Measurements from ENCODE around the gene ZNF444. TPM values are rescaled to one million over a fixed set of nuclear protein-coding genes. Genes with fewer than 3 reads are reported as not detected.

Gene ZNF444
- total and polyA plus RNA-seq, 2 donors (not counting 1 experiment from before 2014, with no cell fraction given): 6.4 to 17.5 TPM

DNA sequence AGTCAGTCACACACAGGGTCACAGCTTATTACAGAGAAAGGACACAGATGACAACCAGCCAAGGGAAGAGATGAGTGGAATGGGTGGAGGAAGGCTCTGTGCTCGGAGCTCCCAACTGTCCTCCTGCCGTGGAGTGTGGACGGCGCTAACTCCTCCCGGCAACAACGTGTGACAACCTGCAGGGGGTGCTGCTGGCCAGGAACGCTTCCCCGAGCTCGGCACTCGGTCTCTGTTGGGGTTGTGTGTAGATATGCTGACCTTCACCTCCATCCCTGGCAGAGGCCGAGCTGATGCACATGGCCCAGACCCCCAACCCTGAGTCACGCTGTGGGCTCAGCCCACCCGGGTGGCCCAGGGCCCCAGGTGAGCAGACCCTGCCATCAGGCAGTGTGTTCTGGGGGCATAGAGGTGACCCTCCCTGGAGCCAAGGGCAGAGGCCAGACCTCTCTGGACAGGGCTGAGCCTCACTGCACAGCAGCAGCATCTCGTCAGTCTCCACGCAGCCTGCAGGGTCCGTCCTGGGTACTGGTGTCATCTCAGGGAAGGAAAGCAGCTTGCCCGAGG, 14.1 kb downstream of the ZNF444 start:
- Histone ChIP-seq H2AFZ (ENCODE audit: low read length) (no peak overlapping the region), H3K9me3 (ENCODE audit: control insufficient read depth, insufficient read depth, low read depth, low read length) (no peaks in the 10 kb centered on the region), H3K27ac (ENCODE audit: insufficient read depth, low read length) (no peak overlapping the region), H3K4me3 (replicated peaks in 1 of 4; ENCODE audit: control extremely low read depth in 1 of 4, insufficient read depth in 1 of 4, low read depth in 3 of 4, low read length in 4 of 4) (no peak overlapping the region), H4K20me1 (ENCODE audit: control insufficient read depth, extremely low read depth, insufficient read depth, low read length) (no peaks in the 10 kb centered on the region), H3K9ac (ENCODE audit: insufficient read depth, low read length) (no peak overlapping the region), H3K79me2 (ENCODE audit: control insufficient read depth, insufficient read depth, low read length) (no peaks in the 10 kb centered on the region), H3K4me2 (ENCODE audit: extremely low read depth, insufficient read depth, low read length) (no peak overlapping the region), H3K27me3 (ENCODE audit: control insufficient read depth, insufficient read depth, low read length) (no peaks in the 10 kb centered on the region), H3K36me3 (ENCODE audit: control insufficient read depth, insufficient read depth, low read length) (peaks cover 10% of the 10 kb centered on the region), H3K4me1 (ENCODE audit: control insufficient read depth, extremely low read depth, insufficient read depth, low read length) (no peaks in the 10 kb centered on the region)
- no peak for DNase-seq (ENCODE audit: low read depth in 2 of 2)
- TF ChIP-seq, protein P1, sequence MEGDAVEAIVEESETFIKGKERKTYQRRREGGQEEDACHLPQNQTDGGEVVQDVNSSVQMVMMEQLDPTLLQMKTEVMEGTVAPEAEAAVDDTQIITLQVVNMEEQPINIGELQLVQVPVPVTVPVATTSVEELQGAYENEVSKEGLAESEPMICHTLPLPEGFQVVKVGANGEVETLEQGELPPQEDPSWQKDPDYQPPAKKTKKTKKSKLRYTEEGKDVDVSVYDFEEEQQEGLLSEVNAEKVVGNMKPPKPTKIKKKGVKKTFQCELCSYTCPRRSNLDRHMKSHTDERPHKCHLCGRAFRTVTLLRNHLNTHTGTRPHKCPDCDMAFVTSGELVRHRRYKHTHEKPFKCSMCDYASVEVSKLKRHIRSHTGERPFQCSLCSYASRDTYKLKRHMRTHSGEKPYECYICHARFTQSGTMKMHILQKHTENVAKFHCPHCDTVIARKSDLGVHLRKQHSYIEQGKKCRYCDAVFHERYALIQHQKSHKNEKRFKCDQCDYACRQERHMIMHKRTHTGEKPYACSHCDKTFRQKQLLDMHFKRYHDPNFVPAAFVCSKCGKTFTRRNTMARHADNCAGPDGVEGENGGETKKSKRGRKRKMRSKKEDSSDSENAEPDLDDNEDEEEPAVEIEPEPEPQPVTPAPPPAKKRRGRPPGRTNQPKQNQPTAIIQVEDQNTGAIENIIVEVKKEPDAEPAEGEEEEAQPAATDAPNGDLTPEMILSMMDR (conservative IDR thresholded peaks at IDR 0.05 in 1 of 2, IDR thresholded peaks at IDR 0.05 in 1 of 2; ENCODE audit: low read depth in 1 of 2, low read length in 2 of 2): peak; percentile 11 to 37
- TF ChIP-seq EZH2 (IDR thresholded peaks at IDR 0.05; ENCODE audit: low read length, missing control alignments): no peak

DNA sequence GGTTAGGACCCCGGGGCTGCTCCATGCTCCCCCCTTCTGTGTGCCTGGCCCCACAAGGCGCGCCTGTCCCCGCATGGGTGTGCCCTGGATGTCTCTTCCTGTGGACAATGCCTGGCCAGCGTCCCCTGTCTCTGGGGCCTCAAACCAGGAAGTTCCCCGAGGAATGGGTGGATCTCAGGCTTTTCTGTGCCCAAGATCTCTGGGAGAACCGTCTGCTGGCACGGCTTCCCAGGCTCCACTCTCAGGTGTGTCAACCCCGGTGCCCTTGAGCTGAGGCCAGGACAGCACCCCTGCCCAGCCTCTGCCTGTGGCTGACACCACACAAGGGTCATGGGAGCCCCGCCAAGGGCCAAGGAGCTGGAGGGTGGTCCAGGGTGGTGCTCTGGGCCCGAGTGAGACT, 15.7 kb downstream of the ZNF444 start:
- peaks cover 10% of the 10 kb centered on the region for H3K36me3 ChIP-seq (ENCODE audit: control insufficient read depth, insufficient read depth, low read length)
- H3K4me1 ChIP-seq (ENCODE audit: control insufficient read depth, extremely low read depth, insufficient read depth, low read length): no peaks in the 10 kb centered on the region
- no peak overlapping the region for H3K27ac ChIP-seq (ENCODE audit: insufficient read depth, low read length)
- no peaks in the 10 kb centered on the region for H3K27me3 ChIP-seq (ENCODE audit: control insufficient read depth, insufficient read depth, low read length)
- no peaks in the 10 kb centered on the region for H3K79me2 ChIP-seq (ENCODE audit: control insufficient read depth, insufficient read depth, low read length)
- TF ChIP-seq EZH2 (IDR thresholded peaks at IDR 0.05; ENCODE audit: low read length, missing control alignments): no peak
- TF ChIP-seq, protein P1 (conservative IDR thresholded peaks at IDR 0.05 in 1 of 2, IDR thresholded peaks at IDR 0.05 in 1 of 2; ENCODE audit: low read depth in 1 of 2, low read length in 2 of 2): no peak
- no peaks in the 10 kb centered on the region for H3K9me3 ChIP-seq (ENCODE audit: control insufficient read depth, insufficient read depth, low read depth, low read length)
- no peak overlapping the region for H3K9ac ChIP-seq (ENCODE audit: insufficient read depth, low read length)
- no peak for DNase-seq (ENCODE audit: low read depth in 2 of 2)
- no peak overlapping the region for H3K4me2 ChIP-seq (ENCODE audit: extremely low read depth, insufficient read depth, low read length)
- no peak overlapping the region for H3K4me3 ChIP-seq (replicated peaks in 1 of 4; ENCODE audit: control extremely low read depth in 1 of 4, insufficient read depth in 1 of 4, low read depth in 3 of 4, low read length in 4 of 4)
- no peaks in the 10 kb centered on the region for H4K20me1 ChIP-seq (ENCODE audit: control insufficient read depth, extremely low read depth, insufficient read depth, low read length)
- no peak overlapping the region for H2AFZ ChIP-seq (ENCODE audit: low read length)

DNA sequence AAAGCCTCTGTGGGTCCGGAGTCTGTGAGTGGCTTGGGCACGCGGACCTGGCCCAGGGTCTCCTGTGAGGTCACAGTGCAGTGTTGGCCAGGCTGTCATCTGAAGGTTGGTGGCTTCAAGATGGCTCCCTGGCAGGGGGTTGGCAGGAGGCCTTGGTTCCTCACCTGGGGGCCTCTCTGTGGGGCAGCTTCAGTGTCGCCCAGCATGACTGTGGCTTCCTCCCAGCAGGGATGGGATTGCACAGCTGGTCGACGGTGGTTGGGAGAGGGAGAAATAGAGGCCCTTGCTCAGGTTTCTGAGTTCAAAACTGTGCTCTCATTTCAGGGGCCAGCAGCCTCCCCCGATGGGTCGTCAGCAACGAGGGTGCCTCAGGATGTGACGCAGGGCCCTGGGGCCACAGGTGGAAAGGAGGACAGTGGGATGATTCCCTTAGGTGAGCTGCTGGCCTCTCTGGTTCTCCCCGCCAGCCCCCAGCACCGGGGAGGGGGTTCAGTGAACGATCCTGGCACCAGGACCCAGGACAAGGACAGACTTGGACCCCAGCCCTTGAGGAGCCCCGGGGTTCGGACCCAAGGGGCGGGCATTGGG, 17.2 kb downstream of the ZNF444 start:
- TF ChIP-seq, protein P1 (conservative IDR thresholded peaks at IDR 0.05 in 1 of 2, IDR thresholded peaks at IDR 0.05 in 1 of 2; ENCODE audit: low read depth in 1 of 2, low read length in 2 of 2): no peak
- no peak for TF ChIP-seq EZH2 (IDR thresholded peaks at IDR 0.05; ENCODE audit: low read length, missing control alignments)

More for the DNA sequence above, 17.2 kb downstream of the ZNF444 start:
- no peaks in the 10 kb centered on the region for H3K9me3 ChIP-seq (ENCODE audit: control insufficient read depth, insufficient read depth, low read depth, low read length)
- no peaks in the 10 kb centered on the region for H3K27me3 ChIP-seq (ENCODE audit: control insufficient read depth, insufficient read depth, low read length)
- peaks cover 10% of the 10 kb centered on the region for H3K36me3 ChIP-seq (ENCODE audit: control insufficient read depth, insufficient read depth, low read length)
- H3K9ac ChIP-seq (ENCODE audit: insufficient read depth, low read length): no peak overlapping the region
- no peak for DNase-seq (ENCODE audit: low read depth in 2 of 2)
- H3K79me2 ChIP-seq (ENCODE audit: control insufficient read depth, insufficient read depth, low read length): no peaks in the 10 kb centered on the region
- H3K4me1 ChIP-seq (ENCODE audit: control insufficient read depth, extremely low read depth, insufficient read depth, low read length): no peaks in the 10 kb centered on the region
- H2AFZ ChIP-seq (ENCODE audit: low read length): no peak overlapping the region
- no peak overlapping the region for H3K27ac ChIP-seq (ENCODE audit: insufficient read depth, low read length)
- H3K4me3 ChIP-seq (replicated peaks in 1 of 4; ENCODE audit: control extremely low read depth in 1 of 4, insufficient read depth in 1 of 4, low read depth in 3 of 4, low read length in 4 of 4): no peak overlapping the region
- H3K4me2 ChIP-seq (ENCODE audit: extremely low read depth, insufficient read depth, low read length): no peak overlapping the region
- no peaks in the 10 kb centered on the region for H4K20me1 ChIP-seq (ENCODE audit: control insufficient read depth, extremely low read depth, insufficient read depth, low read length)
